Measurements from ENCODE around the gene MAP2K7. TPM values are rescaled to one million over a fixed set of nuclear protein-coding genes. Genes with fewer than 3 reads are reported as not detected.
A peak's percentile ranks its signal among the peaks of the same experiment; 100 is the strongest.
"Not testable (repeated sequence)": the region's sequence is repeated elsewhere in the genome, so short reads cannot be mapped to it uniquely, and the experiment has no call there.

MAP2K7 gene
- total RNA-seq, 1 donor from 2014 or later, result 6.9 TPM

GRCh38 chr19:7907122-7907521, 3.4 kb downstream of the MAP2K7 start:
- DNase-seq (ENCODE audit: low read depth in 2 of 2), result no peak

GRCh38 chr19:7907544-7907943, 3.9 kb downstream of the MAP2K7 start:
- DNase-seq (ENCODE audit: low read depth in 2 of 2), result no peak

- no peak for DNase-seq (ENCODE audit: low read depth in 2 of 2)
Observed at GRCh38 chr19:7908078-7908699, 4.5 kb downstream of the MAP2K7 start.

- no peak for DNase-seq (ENCODE audit: low read depth in 2 of 2)
Observed at GRCh38 chr19:7908742-7909461, 5.2 kb downstream of the MAP2K7 start.

- no peak for DNase-seq (ENCODE audit: low read depth in 2 of 2)
Observed at GRCh38 chr19:7909471-7910067, 5.9 kb downstream of the MAP2K7 start.

- DNase-seq (ENCODE audit: low read depth in 2 of 2), result no peak
Observed at GRCh38 chr19:7910321-7911161, 6.9 kb downstream of the MAP2K7 start.

GRCh38 chr19:7911508-7912143, 7.9 kb downstream of the MAP2K7 start:
- no peak for DNase-seq (ENCODE audit: low read depth in 2 of 2)

- DNase-seq (ENCODE audit: low read depth in 2 of 2), result no peak
Observed at GRCh38 chr19:7912144-7912696, 8.5 kb downstream of the MAP2K7 start.

- DNase-seq (ENCODE audit: low read depth in 2 of 2), result no peak
Observed at GRCh38 chr19:7912697-7913564, 9.3 kb downstream of the MAP2K7 start.

- no peak for DNase-seq (ENCODE audit: low read depth in 2 of 2)
Observed at GRCh38 chr19:7913652-7914051, 10.0 kb downstream of the MAP2K7 start.

- DNase-seq (ENCODE audit: low read depth in 2 of 2), result no peak
Observed at GRCh38 chr19:7914099-7914498, 10.4 kb downstream of the MAP2K7 start.

GRCh38 chr19:7914598-7915045, 10.9 kb downstream of the MAP2K7 start, which contains the start of gene TGFBR3L:
Gene TGFBR3L (plus strand): TSS chr19:7914830.
- DNase-seq (ENCODE audit: low read depth in 2 of 2), result no peak

- no peak for DNase-seq (ENCODE audit: low read depth in 2 of 2)
Observed at GRCh38 chr19:7915250-7916102, 11.8 kb downstream of the MAP2K7 start.

- DNase-seq (ENCODE audit: low read depth in 2 of 2), result no peak
Observed at GRCh38 chr19:7916103-7916954, 12.7 kb downstream of the MAP2K7 start.

GRCh38 chr19:7916955-7917266, 13.2 kb downstream of the MAP2K7 start:
- DNase-seq (ENCODE audit: low read depth in 2 of 2), result no peak

- peak in 1 of 2 donors; percentile 68 for DNase-seq (ENCODE audit: low read depth in 2 of 2)
Observed at GRCh38 chr19:7917267-7918061, 13.8 kb downstream of the MAP2K7 start.

- not testable (repeated sequence) for DNase-seq (ENCODE audit: low read depth in 2 of 2)
Observed at GRCh38 chr19:7918062-7918614, 14.5 kb downstream of the MAP2K7 start.

Measured in dermis microvascular lymphatic vessel endothelial cell (primary cell).